T-cell (primary cell): ENCODE results near the gene FPGS. TPM values are rescaled to one million over a fixed set of nuclear protein-coding genes. Genes with fewer than 3 reads are reported as not detected.
"Not testable (repeated sequence)": the region's sequence is repeated elsewhere in the genome, so short reads cannot be mapped to it uniquely, and the experiment has no call there.

ENCODE experiments used
- ATAC-seq, 4 experiments: fragments of 200-7000 bp in 3 of 4; fragments of 150-1000 bp in 1 of 4; cut with Tn5 transposase; replicated peaks in 1 of 4; 1 replicate in 3 of 4; 2 replicates in 1 of 4; pipeline ENCODE4 v1.10.0; 2021; ENCODE audit warnings: moderate library complexity in 3 of 4, mild to moderate bottlenecking in 2 of 4, moderate number of reproducible peaks in 1 of 4
- CTCF ChIA-PET, 2 donors: fragments of 300-600 bp; sonication (Branson Sonifier 250); formaldehyde crosslinking; loops; one replicate each; lab custom pipeline; 2022; ENCODE audit warnings: antibody characterized with exemption in 2 of 2; lab: Charles Lee
- POLR2A ChIA-PET, 2 donors: fragments of 300-600 bp; sonication (Branson Sonifier 250); formaldehyde crosslinking; loops; one replicate each; lab custom pipeline; 2022; ENCODE audit warnings: antibody characterized with exemption in 2 of 2; lab: Charles Lee
- DNase-seq, 35 experiments: peaks; one replicate each; pipeline versions ENCODE4 v3.0.0 to v3.0.0-alpha.2; 2013 to 2023
- H3K27ac ChIP-seq: one replicate; pipeline ENCODE4 v1.5.1; 2013; ENCODE audit warnings: low read length
- H3K27me3 ChIP-seq, 2 experiments: replicated peaks in 1 of 2; 1 replicate in 1 of 2; 2 replicates in 1 of 2; pipeline versions ENCODE4 v1.6.1 to v1.7.0; 2013; ENCODE audit warnings: low read length in 1 of 2, mixed read lengths in 1 of 2; ENCODE audit not compliant: control insufficient read depth in 2 of 2, insufficient read depth in 2 of 2; ENCODE audit errors: extremely low read depth in 1 of 2
- H3K36me3 ChIP-seq, 2 donors: 1 replicate in 1 of 2; 2 replicates in 1 of 2; pipeline versions ENCODE4 v1.6.1 to v1.7.0; 2013; ENCODE audit warnings: low read length in 1 of 2; ENCODE audit not compliant: control insufficient read depth in 2 of 2, insufficient read depth in 1 of 2; ENCODE audit errors: extremely low read depth in 1 of 2
- H3K4me1 ChIP-seq, 2 experiments: 1 replicate in 1 of 2; 2 replicates in 1 of 2; pipeline versions ENCODE4 v1.6.1 to v1.7.0; 2013; ENCODE audit warnings: low read length in 2 of 2, mixed read lengths in 1 of 2; ENCODE audit not compliant: insufficient read depth in 2 of 2, control insufficient read depth in 1 of 2; ENCODE audit errors: extremely low read depth in 1 of 2
- H3K4me3 ChIP-seq, 2 donors: 1 replicate in 1 of 2; 2 replicates in 1 of 2; pipeline versions ENCODE4 v1.5.1 to v1.7.0; 2013; ENCODE audit warnings: mild to moderate bottlenecking in 2 of 2, low read length in 1 of 2, moderate library complexity in 1 of 2; ENCODE audit not compliant: control insufficient read depth in 1 of 2; ENCODE audit errors: extremely low read depth in 1 of 2
- H3K9me3 ChIP-seq: 2 replicates; pipeline ENCODE4 v1.7.0; 2013
- H3K27ac Mint-ChIP-seq, 2 donors: one replicate each; pipeline ENCODE4 v1.8.0; 2020 to 2021; ENCODE audit warnings: mild to moderate bottlenecking in 2 of 2, mixed read lengths in 2 of 2
- H3K27me3 Mint-ChIP-seq, 2 donors: one replicate each; pipeline ENCODE4 v1.8.0; 2021 to 2022; ENCODE audit warnings: mixed read lengths in 2 of 2
- H3K36me3 Mint-ChIP-seq: one replicate; pipeline ENCODE4 v1.8.0; 2021; ENCODE audit warnings: mixed read lengths
- H3K4me1 Mint-ChIP-seq, 3 donors: one replicate each; pipeline ENCODE4 v1.8.0; 2020 to 2022; ENCODE audit warnings: mixed read lengths in 3 of 3, mild to moderate bottlenecking in 1 of 3
- H3K4me3 Mint-ChIP-seq, 3 donors: one replicate each; pipeline ENCODE4 v1.8.0; 2020 to 2022; ENCODE audit warnings: mild to moderate bottlenecking in 3 of 3, mixed read lengths in 3 of 3, moderate library complexity in 3 of 3
- H3K9me3 Mint-ChIP-seq, 3 donors: one replicate each; pipeline ENCODE4 v1.8.0; 2020 to 2022; ENCODE audit warnings: mixed read lengths in 3 of 3
- WGBS: methylation state at CpG from one replicate; pipeline ENCODE4 v1.1.5; 2013; ENCODE audit warnings: missing lambda C conversion rate; ENCODE audit not compliant: insufficient coverage; 5-methylcytosine and 5-hydroxymethylcytosine counted together
- total RNA-seq, 35 experiments: library from RNA in 6 of 35; stranded (reverse) in 6 of 35; fragments of 120-200 nt in 1 of 35; gene quantifications; one replicate each; pipeline versions ENCODE4 v1.2.1 to v1.2.4 and lab custom pipeline; 2013 to 2026

Gene FPGS
- total RNA-seq, 5 donors from 2014 or later (not counting 1 experiment from before 2014, with no cell fraction given), result 78.4 to 151 (median 139) TPM

- no peaks in the 10 kb centered on the region for H3K27me3 Mint-ChIP-seq
- Histone ChIP-seq H3K9me3 (no peaks in the 10 kb centered on the region), H3K27me3 (no peaks in the 10 kb centered on the region), H3K4me1 (peaks cover 24 to 89% of the 10 kb centered on the region in 2 experiments), H3K4me3 (peak within 1 kb of the TSS; percentile 51 to 97), H3K27ac (peak within 1 kb of the TSS; percentile 95), H3K36me3 (peaks cover 6 to 12% of the 10 kb centered on the region in 2 donors)
- peak within 1 kb of the TSS; percentile 96 to 99 for H3K27ac Mint-ChIP-seq
- ChIA-PET CTCF (interaction anchor here (0.6 to 1.0 kb wide), 3 partner anchors 44 to 143 kb away, joined by 3 to 7 read pairs (median 3); partner anchors contain the start of gene TOR2A (in 1 of the 2)), POLR2A (no interaction called here)
- peaks cover 59 to 81% (median 72%) of the 10 kb centered on the region in 3 donors for H3K4me1 Mint-ChIP-seq
- 2% methylated on average over 11 of the region's 13 CpGs for WGBS
- no peaks in the 10 kb centered on the region for H3K9me3 Mint-ChIP-seq
- ATAC-seq, result peak; percentile 46 to 54 (median 50)
- peak within 1 kb of the TSS; percentile 96 to 99 (median 98) for H3K4me3 Mint-ChIP-seq
- DNase-seq, result peak in 15 of 35 experiments; percentile 18 to 59 (median 42)
- H3K36me3 Mint-ChIP-seq, result peaks cover 5% of the 10 kb centered on the region
Measured at GRCh38 chr9:127778280-127779135, 24.2 kb upstream of the FPGS start, which contains the start of gene SH2D3C. TSS of gene SH2D3C (minus strand) at chr9:127778666. CDS start at chr9:127778627, 39 bp downstream.

DNA sequence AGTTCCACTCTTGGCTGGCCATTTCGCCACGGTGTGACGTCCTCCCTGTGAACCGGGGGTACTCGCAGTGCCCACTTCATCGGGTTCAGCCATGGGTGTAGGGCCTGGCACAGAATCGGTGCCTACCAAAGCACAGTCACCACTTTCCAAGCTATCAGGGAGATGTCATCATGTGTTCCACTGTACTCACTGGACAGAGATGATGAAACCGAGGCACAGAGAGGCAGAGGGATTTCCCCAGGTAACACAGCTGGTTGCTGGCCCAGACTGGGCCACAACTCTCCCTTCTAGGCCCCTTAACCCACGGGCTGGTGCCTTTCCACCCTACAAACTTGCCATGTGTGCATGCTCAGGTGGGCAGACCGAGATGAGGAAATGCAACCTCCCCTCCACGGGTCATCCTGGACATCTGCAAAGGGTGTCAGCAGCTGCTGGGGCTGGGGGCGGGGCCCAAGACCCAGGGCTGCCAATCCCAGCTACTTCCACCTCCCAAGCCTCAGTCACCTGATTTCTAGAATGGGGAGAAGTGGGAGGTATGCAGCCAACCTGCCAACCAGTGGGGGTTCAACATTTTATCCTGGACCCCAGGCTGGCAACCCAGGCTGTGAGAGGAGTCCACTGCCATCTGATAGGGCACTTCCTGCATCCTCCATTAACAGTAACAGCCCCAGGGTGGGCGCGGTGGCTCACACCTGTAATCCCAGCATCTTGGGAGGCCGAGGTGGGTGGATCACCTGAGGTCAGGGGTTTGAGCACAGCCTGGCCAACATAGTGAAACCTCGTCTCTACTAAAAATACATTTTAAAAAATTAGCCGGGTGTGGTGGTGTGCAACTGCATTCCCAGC, 23.3 kb upstream of the FPGS start:
- H3K4me1 ChIP-seq, result peaks cover 27 to 89% of the 10 kb centered on the region in 2 experiments
- 11% methylated on average over 9 of the region's 17 CpGs for WGBS
- no peaks in the 10 kb centered on the region for H3K27me3 ChIP-seq
- peak overlapping the region; percentile 95 for H3K27ac ChIP-seq
- Mint-ChIP-seq H3K36me3 (no peaks in the 10 kb centered on the region), H3K27me3 (no peaks in the 10 kb centered on the region), H3K9me3 (no peaks in the 10 kb centered on the region), H3K4me3 (peak overlapping the region; percentile 96 to 99 (median 98)), H3K27ac (peak overlapping the region; percentile 96 to 99), H3K4me1 (peaks cover 62 to 81% (median 73%) of the 10 kb centered on the region in 3 donors)
- H3K4me3 ChIP-seq, result peak overlapping the region; percentile 51 to 97
- ATAC-seq, result peak in 3 of 4 experiments; percentile 7 to 28 (median 15)
- ChIA-PET POLR2A (interaction anchor here in 1 of 2 donors (0.6 kb wide), 1 partner anchor 10 kb away, joined by 3 read pairs; no protein-coding TSS in a partner anchor), CTCF (interaction anchor here in 1 of 2 donors (0.6 kb wide), 1 partner anchor 839 kb away, joined by 4 read pairs; no protein-coding TSS in a partner anchor)
- peaks cover under 1 to 4% of the 10 kb centered on the region in 2 donors for H3K36me3 ChIP-seq
- no peaks in the 10 kb centered on the region for H3K9me3 ChIP-seq
- DNase-seq, result peak in 9 of 35 experiments; percentile 18 to 77 (median 35)

GRCh38 chr9:127780126-127780885, 22.4 kb upstream of the FPGS start:
- Mint-ChIP-seq H3K9me3 (no peaks in the 10 kb centered on the region), H3K27me3 (no peaks in the 10 kb centered on the region), H3K36me3 (no peaks in the 10 kb centered on the region), H3K4me3 (peak overlapping the region; percentile 35 to 99 (median 45)), H3K4me1 (peaks cover 63 to 79% (median 74%) of the 10 kb centered on the region in 3 donors), H3K27ac (peak overlapping the region; percentile 96 to 99)
- H3K36me3 ChIP-seq, result no peaks in the 10 kb centered on the region
- H3K9me3 ChIP-seq, result no peaks in the 10 kb centered on the region
- ATAC-seq, result no peak
- peak overlapping the region; percentile 95 for H3K27ac ChIP-seq
- no peaks in the 10 kb centered on the region for H3K27me3 ChIP-seq
- WGBS, result 83% methylated on average over 18 of the region's 20 CpGs
- H3K4me1 ChIP-seq, result peaks cover 33 to 86% of the 10 kb centered on the region in 2 experiments
- POLR2A ChIA-PET, result interaction anchor here (0.6 to 0.7 kb wide), 2 partner anchors 164 to 918 kb away, joined by 3 read pairs; no protein-coding TSS in a partner anchor
- CTCF ChIA-PET, result interaction anchor here in 1 of 2 donors (0.6 kb wide), 1 partner anchor 840 kb away, joined by 4 read pairs; no protein-coding TSS in a partner anchor
- H3K4me3 ChIP-seq, result peak overlapping the region in 1 of 2 donors; percentile 33
- peak in 1 of 35 experiments; percentile 46 for DNase-seq

DNA sequence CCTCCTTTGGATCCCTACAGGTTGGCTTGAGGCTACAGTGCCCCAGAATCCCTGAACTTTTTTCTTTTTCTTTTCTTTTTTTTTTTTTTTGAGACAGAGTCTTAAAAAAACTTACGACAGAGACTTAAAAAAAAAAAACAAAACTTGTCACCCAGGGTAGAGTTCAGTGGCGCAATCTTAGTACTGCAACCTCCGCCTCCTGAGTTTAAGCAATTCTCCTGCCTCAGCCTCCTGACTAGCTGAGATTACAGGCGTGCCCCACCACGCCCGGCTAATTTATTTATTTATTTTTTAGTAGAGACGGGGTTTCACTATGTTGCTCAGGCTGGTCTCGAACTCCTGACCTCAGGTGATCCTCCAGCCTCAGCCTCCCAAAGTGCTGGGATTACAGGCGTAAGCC, 21.8 kb upstream of the FPGS start:
- H3K4me1 Mint-ChIP-seq, result peaks cover 63 to 79% (median 74%) of the 10 kb centered on the region in 3 donors
- H3K27me3 ChIP-seq, H3K4me3 ChIP-seq, H3K9me3 Mint-ChIP-seq, CTCF ChIA-PET, H3K9me3 ChIP-seq, H3K36me3 ChIP-seq, H3K36me3 Mint-ChIP-seq, ATAC-seq, H3K27me3 Mint-ChIP-seq: not testable (repeated sequence)
- H3K4me1 ChIP-seq, result peaks cover 33 to 80% of the 10 kb centered on the region in 2 experiments
- peak overlapping the region; percentile 96 to 99 for H3K27ac Mint-ChIP-seq
- POLR2A ChIA-PET, result interaction anchor here (0.6 to 0.7 kb wide), 2 partner anchors 163 to 918 kb away, joined by 3 read pairs; no protein-coding TSS in a partner anchor
- peak overlapping the region in 2 of 3 donors; percentile 4 to 29 for H3K4me3 Mint-ChIP-seq
- 83% methylated on average over 3 of the region's 9 CpGs for WGBS
- peak in 3 of 35 experiments; percentile 39 to 42 (median 42) for DNase-seq
- H3K27ac ChIP-seq, result peak overlapping the region; percentile 95

- Histone ChIP-seq H3K27ac (peak overlapping the region; percentile 95), H3K4me3 (no peak overlapping the region), H3K9me3 (no peaks in the 10 kb centered on the region), H3K4me1 (peaks cover 33 to 76% of the 10 kb centered on the region in 2 experiments), H3K27me3 (no peaks in the 10 kb centered on the region), H3K36me3 (no peaks in the 10 kb centered on the region)
- Mint-ChIP-seq H3K4me3 (peak overlapping the region in 1 of 3 donors; percentile 29), H3K36me3 (no peaks in the 10 kb centered on the region), H3K27me3 (no peaks in the 10 kb centered on the region), H3K27ac (peak overlapping the region; percentile 84 to 89), H3K4me1 (peaks cover 61 to 75% (median 69%) of the 10 kb centered on the region in 3 donors), H3K9me3 (no peaks in the 10 kb centered on the region)
- ChIA-PET CTCF (interaction anchor here (0.6 to 2.0 kb wide), 2 partner anchors 37 to 47 kb away, joined by 5 to 6 read pairs; partner anchors contain the start of gene TOR2A (in 1 of the 2)), POLR2A (interaction anchor here in 1 of 2 donors (1.2 kb wide), 1 partner anchor 11 kb away, joined by 4 read pairs; no protein-coding TSS in a partner anchor)
- no peak for ATAC-seq
- WGBS, result 92% methylated on average over 2 of the region's 4 CpGs
- no peak for DNase-seq
Measured at GRCh38 chr9:127781806-127782205, 20.9 kb upstream of the FPGS start.
